ENCODE data around the gene UNC50. TPM values are rescaled to one million over a fixed set of nuclear protein-coding genes. Genes with fewer than 3 reads are reported as not detected.
"Not testable (repeated sequence)": the region's sequence is repeated elsewhere in the genome, so short reads cannot be mapped to it uniquely, and the experiment has no call there.

The UNC50 gene
- total RNA-seq, 1 donor from 2014 or later: 38.3 TPM

DNA sequence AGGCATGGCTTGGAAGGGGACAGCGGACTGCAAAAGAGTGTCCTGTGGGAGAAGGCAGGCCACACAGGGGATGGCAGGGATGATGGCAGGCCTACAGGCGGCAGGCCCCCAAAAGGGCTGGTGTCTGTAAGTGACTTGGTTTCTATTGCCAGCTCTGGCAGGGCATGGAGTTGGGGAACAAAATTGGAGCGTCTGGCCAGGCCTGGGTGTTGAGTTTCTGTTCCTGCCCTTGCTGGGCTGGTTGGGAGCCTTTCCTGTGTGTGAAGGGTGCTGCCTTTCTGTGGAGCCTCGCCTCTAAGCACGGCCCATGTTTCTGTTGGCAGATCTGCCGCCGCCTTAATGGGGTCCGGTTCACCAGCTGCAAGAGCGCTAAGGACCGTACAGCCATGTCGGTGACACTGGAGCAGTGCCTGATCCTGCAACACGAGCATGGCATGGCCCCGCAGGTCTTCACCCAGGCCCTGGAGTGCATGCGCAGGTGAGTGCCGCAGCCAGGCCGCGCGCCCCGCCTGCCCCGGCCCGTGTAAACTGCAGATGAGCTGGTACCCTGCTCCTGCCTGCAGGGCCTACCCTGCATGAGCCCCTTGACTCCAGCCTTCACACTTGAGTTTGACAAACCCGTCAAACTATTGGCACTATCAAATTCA, 31.6 kb upstream of the UNC50 start:
- DNase-seq (ENCODE audit: low read depth, low spot score): no peak

- no peak for DNase-seq (ENCODE audit: low read depth, low spot score)
Measured at GRCh38 chr2:98577313-98577712, 31.1 kb upstream of the UNC50 start.

GRCh38 chr2:98578231-98578630, 30.2 kb upstream of the UNC50 start:
- no peak for DNase-seq (ENCODE audit: low read depth, low spot score)

- no peak for DNase-seq (ENCODE audit: low read depth, low spot score)
Measured at GRCh38 chr2:98579926-98580325, 28.5 kb upstream of the UNC50 start.

DNA sequence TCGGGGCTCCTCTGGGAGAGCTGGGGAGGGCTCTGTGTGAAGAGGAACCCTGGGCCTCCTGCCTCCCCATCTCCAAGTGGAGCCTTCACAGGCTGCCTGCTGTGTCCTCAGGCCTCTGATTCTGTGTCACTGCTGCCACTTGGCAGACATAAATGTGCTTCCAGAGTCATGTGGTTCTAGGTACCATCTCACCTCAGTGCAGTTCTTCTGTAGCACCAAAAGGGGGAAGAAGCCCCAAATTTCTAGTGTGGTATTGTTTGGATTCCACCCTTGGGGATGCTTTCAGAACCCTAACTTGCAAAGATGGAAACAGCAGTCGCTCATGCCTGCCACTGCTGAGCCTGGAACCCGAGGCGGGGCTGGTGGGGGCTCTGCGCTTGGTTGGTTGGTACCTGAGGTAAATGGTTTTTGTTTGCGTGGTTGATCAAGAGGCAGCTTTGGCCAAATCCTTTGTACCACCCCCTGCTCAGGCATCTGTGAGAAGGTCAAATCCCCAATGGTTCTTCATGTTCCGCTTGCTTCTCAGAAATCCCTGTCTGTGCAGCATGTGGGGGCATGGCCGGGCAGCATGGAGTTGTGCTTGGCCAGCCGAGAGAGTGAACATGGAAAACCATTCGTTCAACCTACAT, 27.6 kb upstream of the UNC50 start:
- no peak for DNase-seq (ENCODE audit: low read depth, low spot score)

- no peak for DNase-seq (ENCODE audit: low read depth, low spot score)
Measured at GRCh38 chr2:98582523-98582922, 25.9 kb upstream of the UNC50 start.

- DNase-seq (ENCODE audit: low read depth, low spot score): no peak
Measured at GRCh38 chr2:98583276-98583675, 25.1 kb upstream of the UNC50 start.

- DNase-seq (ENCODE audit: low read depth, low spot score): no peak
Measured at GRCh38 chr2:98583816-98584618, 24.4 kb upstream of the UNC50 start.

- no peak for DNase-seq (ENCODE audit: low read depth, low spot score)
Measured at GRCh38 chr2:98585386-98585785, 23.0 kb upstream of the UNC50 start.

DNA sequence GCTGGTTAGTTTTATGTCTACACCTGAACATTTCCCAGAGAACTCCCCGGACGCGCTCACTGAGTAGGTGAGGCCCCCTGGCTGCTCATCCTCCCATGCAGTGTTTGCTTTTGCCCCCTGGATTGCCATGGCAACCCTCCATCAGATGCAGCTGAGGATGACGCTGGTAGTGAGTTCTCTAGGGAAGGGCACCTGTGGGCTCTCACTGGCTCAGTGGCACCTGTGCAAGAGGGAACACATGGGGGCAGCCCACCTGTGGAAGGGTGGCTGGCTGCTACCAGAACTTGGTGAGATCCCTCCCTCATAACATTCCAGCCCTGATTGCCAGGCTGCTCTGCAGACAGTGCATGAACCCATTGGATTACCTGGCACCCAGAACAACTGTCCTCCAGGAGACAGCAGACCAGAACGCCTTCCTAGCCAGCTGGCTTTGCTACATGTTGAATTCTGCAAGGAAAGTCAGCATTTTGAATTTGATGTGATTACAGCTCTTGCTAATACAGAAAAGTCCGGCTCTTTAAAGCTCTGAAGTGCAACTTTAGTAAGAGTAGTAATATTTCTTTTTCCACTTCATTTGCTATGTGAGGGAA, 21.7 kb upstream of the UNC50 start:
- no peak for DNase-seq (ENCODE audit: low read depth, low spot score)

DNA sequence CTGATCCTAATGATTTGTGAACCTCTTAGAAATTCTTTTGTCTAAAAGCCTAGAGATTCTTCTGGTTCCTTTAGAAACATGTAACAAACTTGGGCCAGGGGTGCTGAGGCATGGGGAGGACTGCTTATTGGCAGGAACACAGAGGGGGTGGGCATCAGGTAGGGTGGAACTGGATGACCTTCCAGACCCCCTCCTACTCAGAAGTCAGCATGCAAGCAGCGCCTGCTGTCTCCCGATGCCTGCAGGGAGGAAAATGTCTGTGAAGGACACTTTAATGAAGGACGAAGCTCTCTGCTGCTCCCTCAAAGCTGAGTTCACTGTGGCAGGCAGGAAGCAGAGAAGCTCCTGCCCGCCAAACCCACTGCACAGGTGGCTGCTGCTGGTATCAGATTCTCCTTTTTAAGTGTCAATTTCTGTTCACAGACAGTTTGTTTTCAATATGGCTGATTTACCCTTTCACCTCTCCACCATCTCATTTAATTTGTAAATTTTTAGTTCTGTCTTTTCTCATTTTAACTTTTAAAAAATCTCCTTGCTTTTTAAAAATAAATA, 19.4 kb upstream of the UNC50 start:
- DNase-seq (ENCODE audit: low read depth, low spot score): no peak

DNA sequence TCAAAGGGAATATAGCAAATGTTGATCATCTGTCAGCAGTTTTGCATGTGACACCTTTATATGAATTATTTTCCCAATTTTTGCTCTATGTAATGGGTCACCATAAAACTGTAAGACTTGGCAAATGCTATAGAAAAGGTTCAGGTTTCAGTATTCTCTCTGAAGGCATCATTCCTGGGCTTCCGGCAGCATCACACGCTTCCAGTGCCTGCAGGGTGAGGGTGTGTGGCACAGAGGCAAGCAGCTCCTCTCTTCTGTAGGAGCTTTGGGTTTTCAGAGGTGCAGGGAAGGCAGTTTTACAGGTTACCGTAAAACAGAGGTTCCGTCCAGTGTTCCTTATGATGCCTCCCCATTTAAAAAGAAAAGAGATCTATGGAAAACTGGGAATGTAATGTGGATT, 18.9 kb upstream of the UNC50 start:
- DNase-seq (ENCODE audit: low read depth, low spot score): no peak

DNA sequence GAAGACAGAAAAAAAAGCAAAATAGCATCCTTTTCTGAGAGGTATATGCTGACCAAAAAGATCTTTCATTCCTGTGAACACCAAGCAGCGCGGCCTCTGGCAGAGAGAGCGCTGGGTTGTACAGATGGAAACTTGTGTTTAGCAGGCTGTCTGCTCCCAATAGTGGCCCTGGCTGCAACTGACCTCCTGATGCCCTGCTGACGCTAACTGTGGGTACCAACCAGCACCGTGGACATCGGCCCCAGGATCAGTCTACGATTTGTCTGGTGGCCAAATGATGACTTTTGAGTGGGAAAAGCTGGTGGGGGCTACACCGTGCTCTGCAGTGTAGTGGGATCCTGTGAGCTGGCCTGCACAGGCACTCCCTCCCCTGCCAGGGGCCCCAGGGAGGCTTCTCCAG, 15.8 kb upstream of the UNC50 start:
- DNase-seq (ENCODE audit: low read depth, low spot score): no peak

DNA sequence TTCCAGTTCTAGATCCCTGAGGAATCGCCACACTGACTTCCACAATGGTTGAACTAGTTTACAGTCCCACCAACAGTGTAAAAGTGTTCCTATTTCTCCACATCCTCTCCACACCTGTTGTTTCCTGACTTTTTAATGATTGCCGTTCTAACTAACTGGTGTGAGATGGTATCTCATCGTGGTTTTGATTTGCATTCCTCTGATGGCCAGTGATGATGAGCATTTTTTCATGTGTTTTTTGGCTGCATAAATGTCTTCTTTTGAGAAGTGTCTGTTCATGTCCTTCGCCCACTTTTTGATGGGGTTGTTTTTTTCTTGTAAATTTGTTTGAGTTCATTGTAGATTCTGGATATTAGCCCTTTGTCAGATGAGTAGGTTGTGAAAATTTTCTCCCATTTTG, 13.7 kb upstream of the UNC50 start:
- not testable (repeated sequence) for DNase-seq (ENCODE audit: low read depth, low spot score)

GRCh38 chr2:98598781-98599428, 9.5 kb upstream of the UNC50 start:
- peak; percentile 43 for DNase-seq (ENCODE audit: low read depth, low spot score)

DNA sequence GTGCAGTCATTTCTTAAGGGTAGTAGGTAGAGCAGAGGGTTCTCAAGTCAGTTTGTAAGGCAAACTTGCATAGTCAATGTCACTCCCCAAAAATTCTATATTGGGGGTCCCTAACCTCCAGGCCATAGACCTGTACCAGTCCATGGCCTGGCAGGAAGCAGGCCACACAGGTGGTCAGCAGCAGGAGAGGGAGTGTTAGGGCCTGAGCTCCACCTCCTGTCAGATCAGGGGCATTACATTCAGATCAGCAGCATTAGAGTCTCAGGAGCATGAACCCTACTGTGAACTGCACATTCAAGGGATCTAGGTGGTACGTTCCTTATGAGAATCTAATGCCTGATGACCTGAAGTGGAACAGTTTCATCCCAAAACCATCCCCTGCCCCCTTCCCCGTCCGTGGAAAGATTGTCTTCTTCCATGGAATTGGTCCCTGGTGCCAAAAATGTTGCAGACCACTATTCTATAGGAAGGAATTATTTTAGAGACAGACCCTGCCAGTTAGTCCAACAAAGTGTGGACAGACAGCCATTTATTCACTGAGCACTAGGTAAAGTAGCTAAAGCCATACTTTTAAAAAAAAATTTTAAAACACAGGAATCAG, 6.8 kb upstream of the UNC50 start:
- no peak for DNase-seq (ENCODE audit: low read depth, low spot score)

GRCh38 chr2:98604547-98604946, 3.8 kb upstream of the UNC50 start:
- no peak for DNase-seq (ENCODE audit: low read depth, low spot score)

- no peak for DNase-seq (ENCODE audit: low read depth, low spot score)
Measured at GRCh38 chr2:98605076-98605475, 3.3 kb upstream of the UNC50 start.

GRCh38 chr2:98606431-98606830, 2.0 kb upstream of the UNC50 start:
- no peak for DNase-seq (ENCODE audit: low read depth, low spot score)

DNA sequence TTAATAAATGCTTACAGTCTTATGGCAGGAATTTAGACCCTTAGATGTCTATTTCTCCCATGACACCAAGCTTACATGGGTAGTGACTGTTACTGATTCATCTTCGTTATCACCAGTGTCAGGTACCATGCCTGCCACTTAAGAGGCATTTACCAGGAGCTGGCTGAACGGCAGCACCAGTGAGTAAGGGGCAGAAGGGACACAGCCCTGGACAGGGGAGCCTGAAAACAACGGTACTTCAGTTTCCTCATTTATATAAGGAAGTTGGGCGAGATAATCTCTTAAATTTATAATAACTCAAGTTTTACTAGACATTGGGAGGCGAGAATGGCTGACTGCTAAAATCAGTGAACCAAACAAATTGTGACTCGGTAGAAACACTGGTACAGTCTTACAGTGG, 1.3 kb upstream of the UNC50 start:
- DNase-seq (ENCODE audit: low read depth, low spot score): no peak

DNA sequence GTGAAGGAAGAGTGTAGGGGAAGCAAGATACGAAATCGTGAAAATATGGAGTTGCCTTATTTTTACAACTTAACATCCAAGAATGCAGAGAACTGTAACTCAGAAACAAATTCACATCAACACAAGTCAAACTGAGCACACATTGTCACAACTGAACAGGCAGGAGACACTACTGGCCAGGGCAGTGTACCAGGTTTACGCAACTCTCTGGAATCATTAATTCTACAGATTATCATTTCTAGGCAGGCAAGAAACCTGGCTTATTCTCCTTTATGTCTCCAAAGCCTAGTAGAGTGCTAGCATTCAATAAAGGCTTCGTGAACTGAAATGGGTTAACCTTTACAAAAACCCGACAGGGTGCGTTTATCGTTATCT, 661 bp upstream of the UNC50 start:
- DNase-seq (ENCODE audit: low read depth, low spot score): no peak

All from pulmonary artery endothelial cell (primary cell).